ENCODE results near the gene DAZ4.
"Not testable (repeated sequence)": the region's sequence is repeated elsewhere in the genome, so short reads cannot be mapped to it uniquely, and the experiment has no call there.

DAZ4 gene

DNA sequence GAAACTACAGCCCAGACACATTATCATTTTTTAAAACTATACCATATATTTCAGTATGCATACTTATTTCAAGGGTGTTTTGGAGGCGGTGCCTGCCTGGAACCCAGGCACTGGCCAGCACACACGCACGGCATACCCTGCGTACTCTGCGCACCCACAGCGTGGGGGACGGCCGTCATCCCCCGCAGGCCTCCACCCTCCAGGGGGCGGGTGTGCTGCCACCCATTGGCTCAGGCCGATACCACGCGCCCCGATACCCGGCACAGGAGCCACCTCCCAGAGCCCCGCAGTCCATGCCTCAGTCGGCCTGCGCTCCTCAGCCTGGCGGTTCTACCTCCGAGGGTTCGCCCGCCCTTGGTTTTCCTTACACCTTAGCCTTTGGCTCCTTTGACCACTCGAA is at the start of gene DAZ4:
TSS of gene DAZ4 (plus strand) at position 301 of the 400 bp plus-strand sequence. CDS start 208 bp downstream, outside the sequence.
- not testable (repeated sequence) for DNase-seq

DNA sequence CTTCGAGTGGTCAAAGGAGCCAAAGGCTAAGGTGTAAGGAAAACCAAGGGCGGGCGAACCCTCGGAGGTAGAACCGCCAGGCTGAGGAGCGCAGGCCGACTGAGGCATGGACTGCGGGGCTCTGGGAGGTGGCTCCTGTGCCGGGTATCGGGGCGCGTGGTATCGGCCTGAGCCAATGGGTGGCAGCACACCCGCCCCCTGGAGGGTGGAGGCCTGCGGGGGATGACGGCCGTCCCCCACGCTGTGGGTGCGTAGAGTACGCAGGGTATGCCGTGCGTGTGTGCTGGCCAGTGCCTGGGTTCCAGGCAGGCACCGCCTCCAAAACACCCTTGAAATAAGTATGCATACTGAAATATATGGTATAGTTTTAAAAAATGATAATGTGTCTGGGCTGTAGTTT is 20.4 kb upstream of the DAZ4 start, which contains the start of gene DAZ3:
TSS of gene DAZ3 (minus strand) at position 101 of the 400 bp plus-strand sequence. CDS start 208 bp downstream, outside the sequence.
- not testable (repeated sequence) for DNase-seq

DNA sequence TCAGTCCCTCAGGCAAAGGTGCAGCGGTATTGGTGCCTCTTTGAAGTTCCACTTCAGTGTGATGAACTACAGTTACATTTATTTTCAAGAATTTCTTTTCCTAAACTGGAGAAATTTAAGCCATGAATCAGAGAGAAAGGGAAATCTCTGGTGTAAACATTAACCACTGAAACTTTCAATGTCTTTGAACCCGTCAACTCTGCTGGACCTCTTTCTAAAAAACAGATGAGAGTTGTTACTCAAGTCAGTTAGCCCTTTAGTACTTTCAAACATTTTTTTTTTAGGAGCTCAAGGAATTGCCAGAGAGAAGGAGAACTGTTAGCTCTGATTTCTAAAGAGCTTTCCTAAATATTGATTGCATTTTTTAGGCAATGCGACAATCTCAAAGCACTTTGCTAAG is 11.9 kb upstream of the DAZ4 start:
- DNase-seq = not testable (repeated sequence)

DNA sequence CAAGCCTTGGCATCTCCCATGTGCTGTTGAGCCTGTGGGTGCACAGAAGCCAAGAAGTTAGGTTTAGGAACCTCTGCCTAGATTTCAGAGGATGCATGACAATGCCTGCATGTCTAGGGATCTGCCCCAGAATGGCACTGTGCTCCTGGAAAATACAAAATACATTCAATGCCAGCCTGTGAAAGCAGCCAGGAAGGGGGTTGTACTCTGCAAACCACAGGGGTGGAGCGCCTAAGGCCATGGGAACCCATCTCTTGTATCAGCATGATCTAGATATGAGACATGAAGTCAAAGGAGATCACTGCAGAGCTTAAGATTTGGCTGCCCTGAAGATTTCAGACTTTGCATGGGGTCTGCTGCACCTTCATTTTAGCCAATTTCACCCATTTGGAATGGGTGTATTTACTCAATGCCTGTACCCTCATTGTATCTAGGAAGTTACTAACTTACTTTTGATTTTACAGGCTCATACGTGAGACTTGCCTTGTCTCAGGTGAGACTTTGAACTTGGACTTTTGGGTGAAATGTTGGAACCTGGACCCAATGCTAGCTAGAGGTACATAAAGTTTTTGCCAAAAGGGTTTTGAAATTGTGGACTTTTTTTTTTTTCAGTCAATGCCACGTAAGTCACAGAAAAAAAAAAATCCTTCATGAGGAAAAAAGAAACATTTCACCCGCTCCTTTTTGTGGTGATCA is 9.4 kb upstream of the DAZ4 start:
- DNase-seq = not testable (repeated sequence)

- not testable (repeated sequence) for DNase-seq
Measured at GRCh38 chrY:24825069-24825468, 8.7 kb upstream of the DAZ4 start.

Data from cortex of kidney (tissue), 1 donor.